ENCODE results near the gene RELA. TPM values are rescaled to one million over a fixed set of nuclear protein-coding genes. Genes with fewer than 3 reads are reported as not detected.

RELA gene
- total and polyA plus RNA-seq, 2 donors (not counting 3 experiments of a cell fraction or from before 2014, with no cell fraction given), result 78.7 to 105 TPM

DNA sequence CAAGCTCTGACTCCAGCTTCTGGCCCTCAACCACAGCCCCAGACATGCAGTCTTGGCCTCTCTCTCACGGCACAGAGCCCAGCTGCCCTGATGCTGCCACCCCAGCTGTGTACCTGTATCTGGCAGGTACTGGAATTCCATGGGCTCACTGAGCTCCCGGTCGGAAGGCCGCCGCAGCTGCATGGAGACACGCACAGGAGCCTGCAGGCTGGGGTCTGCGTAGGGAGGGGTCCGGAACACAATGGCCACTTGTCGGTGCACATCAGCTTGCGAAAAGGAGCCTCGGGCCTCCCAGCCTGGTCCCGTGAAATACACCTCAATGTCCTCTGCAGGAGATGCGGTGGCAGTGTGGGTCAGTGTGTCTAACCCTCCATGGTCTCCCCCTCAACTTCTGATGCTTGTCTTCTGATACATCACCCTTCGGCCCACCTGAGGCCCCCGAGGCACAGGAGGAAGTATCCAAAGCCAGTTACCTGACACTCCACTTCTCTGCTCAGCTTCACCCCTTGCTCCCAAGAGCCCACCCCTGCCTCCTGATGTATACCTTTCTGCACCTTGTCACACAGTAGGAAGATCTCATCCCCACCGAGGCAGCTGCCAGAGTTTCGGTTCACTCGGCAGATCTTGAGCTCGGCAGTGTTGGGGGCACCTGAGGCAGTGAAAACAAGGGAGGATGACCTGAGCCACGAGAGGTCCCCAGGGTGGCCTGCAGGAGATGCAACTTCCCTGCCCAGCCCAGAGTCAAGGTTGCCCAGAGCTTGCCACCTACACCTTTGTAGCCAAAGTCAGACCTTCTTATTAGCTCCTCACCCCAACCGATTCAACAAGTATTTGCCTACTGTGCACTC, 4.3 kb downstream of the RELA start:
- no peak for DNase-seq (ENCODE audit: low read depth, low spot score)
- no peak for FAIRE-seq
- no peak overlapping the region for H3K27ac ChIP-seq (ENCODE audit: insufficient read depth, low read depth, low read length)
- H3K79me2 ChIP-seq (ENCODE audit: control insufficient read depth, insufficient read depth, low read length), result peaks cover 39% of the 10 kb centered on the region
- peaks cover 19% of the 10 kb centered on the region for H3K4me1 ChIP-seq (ENCODE audit: control insufficient read depth, extremely low read depth, insufficient read depth, low read length)
- H3K9me3 ChIP-seq (replicated peaks; ENCODE audit: control insufficient read depth, insufficient read depth, low read length), result no peaks in the 10 kb centered on the region
- no TSS peak for BruUV-seq (replicated peaks)
- no peak overlapping the region for H3K4me3 ChIP-seq (replicated peaks in 1 of 3; ENCODE audit: insufficient read depth in 1 of 3, low read depth in 1 of 3, low read length in 3 of 3)
- no peaks in the 10 kb centered on the region for H3K27me3 ChIP-seq (ENCODE audit: control insufficient read depth in 2 of 2, insufficient read depth in 2 of 2, low read length in 2 of 2)
- H2AFZ ChIP-seq (ENCODE audit: low read depth, low read length), result no peak overlapping the region
- POLR2A ChIA-PET, result interaction anchor here (1.2 kb wide), 1 partner anchor 20 kb away, joined by 3 read pairs; the partner anchor contains the start of gene SIPA1
- dilution Hi-C loops (cut with MboI; ENCODE audit: extremely low pct_ligation_motif_present, low sequenced_read_pairs), result no loop called here
- no peak overlapping the region for H3K4me2 ChIP-seq (ENCODE audit: insufficient read depth, low read length)
- no peak overlapping the region for H3K9ac ChIP-seq (replicated peaks; ENCODE audit: extremely low read depth, insufficient read depth, low read length)
- TF ChIP-seq, protein P1, sequence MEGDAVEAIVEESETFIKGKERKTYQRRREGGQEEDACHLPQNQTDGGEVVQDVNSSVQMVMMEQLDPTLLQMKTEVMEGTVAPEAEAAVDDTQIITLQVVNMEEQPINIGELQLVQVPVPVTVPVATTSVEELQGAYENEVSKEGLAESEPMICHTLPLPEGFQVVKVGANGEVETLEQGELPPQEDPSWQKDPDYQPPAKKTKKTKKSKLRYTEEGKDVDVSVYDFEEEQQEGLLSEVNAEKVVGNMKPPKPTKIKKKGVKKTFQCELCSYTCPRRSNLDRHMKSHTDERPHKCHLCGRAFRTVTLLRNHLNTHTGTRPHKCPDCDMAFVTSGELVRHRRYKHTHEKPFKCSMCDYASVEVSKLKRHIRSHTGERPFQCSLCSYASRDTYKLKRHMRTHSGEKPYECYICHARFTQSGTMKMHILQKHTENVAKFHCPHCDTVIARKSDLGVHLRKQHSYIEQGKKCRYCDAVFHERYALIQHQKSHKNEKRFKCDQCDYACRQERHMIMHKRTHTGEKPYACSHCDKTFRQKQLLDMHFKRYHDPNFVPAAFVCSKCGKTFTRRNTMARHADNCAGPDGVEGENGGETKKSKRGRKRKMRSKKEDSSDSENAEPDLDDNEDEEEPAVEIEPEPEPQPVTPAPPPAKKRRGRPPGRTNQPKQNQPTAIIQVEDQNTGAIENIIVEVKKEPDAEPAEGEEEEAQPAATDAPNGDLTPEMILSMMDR (IDR thresholded peaks at IDR 0.05; ENCODE audit: extremely low read depth in 1 of 2, insufficient read depth in 1 of 2, low read depth in 1 of 2, low read length in 2 of 2), result no peak
- TF ChIP-seq GATA2 (IDR thresholded peaks at IDR 0.05; ENCODE audit: insufficient read depth, insufficient read length, low read depth, low read length), result no peak
- TF ChIP-seq FOS (IDR thresholded peaks at IDR 0.05; ENCODE audit: borderline replicate concordance, insufficient read depth, low read length), result no peak
- no peak for TF ChIP-seq JUN (IDR thresholded peaks at IDR 0.05; ENCODE audit: borderline replicate concordance, insufficient read depth, insufficient read length, low read depth)
- TF ChIP-seq MYC (IDR thresholded peaks at IDR 0.05; ENCODE audit: low read depth, low read length), result no peak
- TF ChIP-seq, protein P2, sequence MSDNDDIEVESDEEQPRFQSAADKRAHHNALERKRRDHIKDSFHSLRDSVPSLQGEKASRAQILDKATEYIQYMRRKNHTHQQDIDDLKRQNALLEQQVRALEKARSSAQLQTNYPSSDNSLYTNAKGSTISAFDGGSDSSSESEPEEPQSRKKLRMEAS (IDR thresholded peaks at IDR 0.05; ENCODE audit: insufficient read depth, insufficient read length), result no peak
- TF ChIP-seq POLR2A (IDR thresholded peaks at IDR 0.05; ENCODE audit: low read depth, low read length), result no peak
- TF ChIP-seq EZH2 (IDR thresholded peaks at IDR 0.05; ENCODE audit: borderline replicate concordance, low read depth, low read length, severe bottlenecking), result no peak
- no peak for TF ChIP-seq POLR2AphosphoS5 (IDR thresholded peaks at IDR 0.05; ENCODE audit: insufficient read depth, low read depth, low read length)
- no peaks in the 10 kb centered on the region for H4K20me1 ChIP-seq (replicated peaks; ENCODE audit: control insufficient read depth, extremely low read depth, insufficient read depth, low read length)
- peaks cover 21 to 64% of the 10 kb centered on the region in 2 experiments for H3K36me3 ChIP-seq (ENCODE audit: control insufficient read depth in 2 of 2, extremely low read depth in 1 of 2, insufficient read depth in 2 of 2, low read length in 2 of 2)
- H3K9me1 ChIP-seq (replicated peaks; ENCODE audit: control insufficient read depth, extremely low read depth, insufficient read depth, low read length), result no peaks in the 10 kb centered on the region
- intact Hi-C loops (cut with micrococcal nuclease), result no loop called here
- CTCF ChIA-PET, result interaction anchor here (1.2 to 1.3 kb wide), 2 partner anchors 20 to 226 kb away, joined by 3 to 5 read pairs; partner anchors contain the start of gene SIPA1

Data from endothelial cell of umbilical vein (primary cell).